GM12872 (cell line): ENCODE measurements around the gene GOLGA5.

Source experiments
- CTCF ChIP-seq: IDR thresholded peaks from 3 replicates; pipeline ENCODE4 v1.5.1; 2011; ENCODE audit warnings: low read depth, mild to moderate bottlenecking, low read length, moderate library complexity; ENCODE audit not compliant: insufficient read depth

The GOLGA5 gene

GRCh38 chr14:92841930-92842329, 47.8 kb downstream of the GOLGA5 start:
- no peak for TF ChIP-seq CTCF

- no peak for TF ChIP-seq CTCF
These were observed 50.1 kb downstream of the GOLGA5 start for GRCh38 chr14:92844204-92844603.

GRCh38 chr14:92846162-92846897, 52.2 kb downstream of the GOLGA5 start:
- TF ChIP-seq CTCF = no peak

GRCh38 chr14:92847278-92847677, 53.2 kb downstream of the GOLGA5 start:
- no peak for TF ChIP-seq CTCF

GRCh38 chr14:92847749-92848148, 53.6 kb downstream of the GOLGA5 start:
- TF ChIP-seq CTCF = no peak

- TF ChIP-seq CTCF = no peak
These were observed 54.8 kb downstream of the GOLGA5 start for GRCh38 chr14:92848887-92849286.

GRCh38 chr14:92850492-92850891, 56.4 kb downstream of the GOLGA5 start:
- no peak for TF ChIP-seq CTCF
